ENCODE measurements around the gene STXBP4. TPM values are rescaled to one million over a fixed set of nuclear protein-coding genes. Genes with fewer than 3 reads are reported as not detected.

Gene STXBP4
- total RNA-seq, 1 donor from 2014 or later: 31.8 TPM

- no peak for TF ChIP-seq CTCF (IDR thresholded peaks at IDR 0.05; ENCODE audit: unreplicated experiment)
- no peaks in the 10 kb centered on the region for H3K9me3 Mint-ChIP-seq
- no peak overlapping the region for H3K4me3 Mint-ChIP-seq
- no peak for DNase-seq (ENCODE audit: low spot score in 2 of 2, unreplicated experiment in 2 of 2)
- no peaks in the 10 kb centered on the region for H3K4me1 Mint-ChIP-seq
- H3K36me3 Mint-ChIP-seq: peaks cover 5% of the 10 kb centered on the region
- H3K27ac Mint-ChIP-seq: no peak overlapping the region
- no peaks in the 10 kb centered on the region for H3K27me3 Mint-ChIP-seq (ENCODE audit: low read depth)
Measured at GRCh38 chr17:55002458-55002857, 33.9 kb downstream of the STXBP4 start.

GRCh38 chr17:55004484-55004883 is 35.9 kb downstream of the STXBP4 start:
- DNase-seq (ENCODE audit: low spot score in 2 of 2, unreplicated experiment in 2 of 2): no peak
- no peak overlapping the region for H3K4me3 Mint-ChIP-seq
- TF ChIP-seq CTCF (IDR thresholded peaks at IDR 0.05; ENCODE audit: unreplicated experiment): no peak
- no peaks in the 10 kb centered on the region for H3K27me3 Mint-ChIP-seq (ENCODE audit: low read depth)
- no peak overlapping the region for H3K27ac Mint-ChIP-seq
- no peaks in the 10 kb centered on the region for H3K9me3 Mint-ChIP-seq
- H3K36me3 Mint-ChIP-seq: peaks cover 9% of the 10 kb centered on the region
- no peaks in the 10 kb centered on the region for H3K4me1 Mint-ChIP-seq

GRCh38 chr17:55005520-55005919 is 37.0 kb downstream of the STXBP4 start:
- no peak for TF ChIP-seq CTCF (IDR thresholded peaks at IDR 0.05; ENCODE audit: unreplicated experiment)
- Mint-ChIP-seq H3K27ac (no peak overlapping the region), H3K27me3 (ENCODE audit: low read depth) (no peaks in the 10 kb centered on the region), H3K36me3 (peaks cover 6% of the 10 kb centered on the region), H3K4me3 (no peak overlapping the region), H3K9me3 (no peaks in the 10 kb centered on the region), H3K4me1 (no peaks in the 10 kb centered on the region)
- DNase-seq (ENCODE audit: low spot score in 2 of 2, unreplicated experiment in 2 of 2): no peak

GRCh38 chr17:55023626-55024025 is 55.1 kb downstream of the STXBP4 start:
- no peak overlapping the region for H3K4me3 Mint-ChIP-seq
- no peaks in the 10 kb centered on the region for H3K4me1 Mint-ChIP-seq
- no peak overlapping the region for H3K27ac Mint-ChIP-seq
- H3K36me3 Mint-ChIP-seq: peaks cover 21% of the 10 kb centered on the region
- no peaks in the 10 kb centered on the region for H3K27me3 Mint-ChIP-seq (ENCODE audit: low read depth)
- DNase-seq (ENCODE audit: low spot score in 2 of 2, unreplicated experiment in 2 of 2): no peak
- no peak for TF ChIP-seq CTCF (IDR thresholded peaks at IDR 0.05; ENCODE audit: unreplicated experiment)
- H3K9me3 Mint-ChIP-seq: no peaks in the 10 kb centered on the region

GRCh38 chr17:55037828-55038227 is 69.3 kb downstream of the STXBP4 start:
- Mint-ChIP-seq H3K4me3 (no peak overlapping the region), H3K9me3 (no peaks in the 10 kb centered on the region), H3K36me3 (peaks cover 11% of the 10 kb centered on the region), H3K4me1 (no peaks in the 10 kb centered on the region), H3K27me3 (ENCODE audit: low read depth) (no peaks in the 10 kb centered on the region), H3K27ac (no peak overlapping the region)
- DNase-seq (ENCODE audit: low spot score in 2 of 2, unreplicated experiment in 2 of 2): no peak
- TF ChIP-seq CTCF (IDR thresholded peaks at IDR 0.05; ENCODE audit: unreplicated experiment): no peak

GRCh38 chr17:55038291-55038690 is 69.7 kb downstream of the STXBP4 start:
- no peaks in the 10 kb centered on the region for H3K9me3 Mint-ChIP-seq
- H3K27me3 Mint-ChIP-seq (ENCODE audit: low read depth): no peaks in the 10 kb centered on the region
- H3K27ac Mint-ChIP-seq: no peak overlapping the region
- H3K36me3 Mint-ChIP-seq: peaks cover 11% of the 10 kb centered on the region
- H3K4me3 Mint-ChIP-seq: no peak overlapping the region
- H3K4me1 Mint-ChIP-seq: no peaks in the 10 kb centered on the region
- DNase-seq (ENCODE audit: low spot score in 2 of 2, unreplicated experiment in 2 of 2): no peak
- TF ChIP-seq CTCF (IDR thresholded peaks at IDR 0.05; ENCODE audit: unreplicated experiment): no peak
